ENCODE results near the gene DNAI2. TPM values are rescaled to one million over a fixed set of nuclear protein-coding genes. Genes with fewer than 3 reads are reported as not detected.

The DNAI2 gene
- not detected for polyA plus RNA-seq (2012; ENCODE audit: insufficient read length, low read depth)

GRCh38 chr17:74274060-74274708 is at the start of gene DNAI2:
DNAI2 (plus strand) TSS chr17:74274234; CDS start chr17:74281818, 7,584 bp downstream.
- TF ChIP-seq REST (IDR thresholded peaks at IDR 0.05; ENCODE audit: insufficient read depth in 1 of 2, low read depth in 2 of 2, low read length in 2 of 2): no peak
- TF ChIP-seq POLR2AphosphoS5 (IDR thresholded peaks at IDR 0.05; ENCODE audit: low read depth, low read length): no peak
- TF ChIP-seq SIN3A (IDR thresholded peaks at IDR 0.05; ENCODE audit: borderline replicate concordance, insufficient read depth, low read length): no peak
- TF ChIP-seq FOXP2 (optimal IDR thresholded peaks at IDR 0.05; ENCODE audit: borderline replicate concordance, extremely low read depth, extremely low read length, insufficient read depth): no peak
- no peak for TF ChIP-seq TAF1 (IDR thresholded peaks at IDR 0.05; ENCODE audit: borderline replicate concordance, insufficient read depth, low read length)

DNA sequence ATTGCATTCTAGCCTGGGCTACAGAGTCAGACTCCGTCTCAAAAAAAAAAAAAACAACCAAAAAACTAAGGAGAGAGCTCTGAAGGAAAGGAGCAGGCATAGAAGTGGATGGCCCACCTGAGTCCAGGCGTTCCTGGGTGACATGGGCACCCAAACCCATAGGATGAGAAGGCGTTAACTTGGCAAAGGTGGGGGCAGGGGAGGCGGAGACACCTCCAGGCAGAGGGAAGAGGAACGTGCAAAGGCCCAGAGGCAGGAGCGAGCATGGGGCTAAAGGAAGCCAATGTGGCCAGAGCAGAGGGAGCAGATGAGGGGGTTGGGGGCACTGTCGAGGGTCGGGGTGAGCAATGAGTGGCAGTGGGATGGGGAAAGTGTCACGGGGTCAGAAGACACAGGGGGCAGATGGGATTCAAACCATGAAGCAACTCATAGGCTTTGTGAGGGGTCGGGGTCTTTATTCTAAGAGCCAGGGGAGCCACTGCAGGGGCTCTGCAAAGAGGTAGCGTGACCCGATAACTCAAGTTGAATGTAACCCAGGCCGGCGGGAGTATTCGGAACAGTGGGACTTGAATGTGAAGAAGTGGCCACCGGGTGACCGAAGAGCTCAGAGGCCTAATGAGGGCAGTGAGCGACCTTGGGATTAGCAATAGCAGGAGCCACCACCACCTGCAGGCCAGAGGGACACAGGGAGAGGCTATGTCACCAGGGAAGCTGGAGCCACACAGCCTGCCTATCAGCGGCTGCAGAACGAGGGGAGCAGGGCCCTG is 48.9 kb upstream of the DNAI2 start:
- TF ChIP-seq FOXP2 (optimal IDR thresholded peaks at IDR 0.05; ENCODE audit: borderline replicate concordance, extremely low read depth, extremely low read length, insufficient read depth): no peak
- TF ChIP-seq SIN3A (IDR thresholded peaks at IDR 0.05; ENCODE audit: borderline replicate concordance, insufficient read depth, low read length): no peak
- no peak for TF ChIP-seq POLR2AphosphoS5 (IDR thresholded peaks at IDR 0.05; ENCODE audit: low read depth, low read length)
- no peak for TF ChIP-seq REST (IDR thresholded peaks at IDR 0.05; ENCODE audit: insufficient read depth in 1 of 2, low read depth in 2 of 2, low read length in 2 of 2)
- no peak for TF ChIP-seq TAF1 (IDR thresholded peaks at IDR 0.05; ENCODE audit: borderline replicate concordance, insufficient read depth, low read length)

- no peak for TF ChIP-seq SIN3A (IDR thresholded peaks at IDR 0.05; ENCODE audit: borderline replicate concordance, insufficient read depth, low read length)
- TF ChIP-seq REST (IDR thresholded peaks at IDR 0.05; ENCODE audit: insufficient read depth in 1 of 2, low read depth in 2 of 2, low read length in 2 of 2): no peak
- no peak for TF ChIP-seq POLR2AphosphoS5 (IDR thresholded peaks at IDR 0.05; ENCODE audit: low read depth, low read length)
- TF ChIP-seq FOXP2 (optimal IDR thresholded peaks at IDR 0.05; ENCODE audit: borderline replicate concordance, extremely low read depth, extremely low read length, insufficient read depth): no peak
- TF ChIP-seq TAF1 (IDR thresholded peaks at IDR 0.05; ENCODE audit: borderline replicate concordance, insufficient read depth, low read length): no peak
These were observed 47.8 kb upstream of the DNAI2 start for GRCh38 chr17:74226252-74226651.

- TF ChIP-seq FOXP2 (optimal IDR thresholded peaks at IDR 0.05; ENCODE audit: borderline replicate concordance, extremely low read depth, extremely low read length, insufficient read depth) (no peak), REST (IDR thresholded peaks at IDR 0.05; ENCODE audit: insufficient read depth in 1 of 2, low read depth in 2 of 2, low read length in 2 of 2) (no peak), POLR2AphosphoS5 (IDR thresholded peaks at IDR 0.05; ENCODE audit: low read depth, low read length) (no peak), SIN3A (IDR thresholded peaks at IDR 0.05; ENCODE audit: borderline replicate concordance, insufficient read depth, low read length) (no peak), TAF1 (IDR thresholded peaks at IDR 0.05; ENCODE audit: borderline replicate concordance, insufficient read depth, low read length) (no peak)
These were observed 46.6 kb upstream of the DNAI2 start for GRCh38 chr17:74227271-74228080.

All from PFSK-1 (cell line).